ENCODE results near the gene PADI3.

The PADI3 gene, protein sequence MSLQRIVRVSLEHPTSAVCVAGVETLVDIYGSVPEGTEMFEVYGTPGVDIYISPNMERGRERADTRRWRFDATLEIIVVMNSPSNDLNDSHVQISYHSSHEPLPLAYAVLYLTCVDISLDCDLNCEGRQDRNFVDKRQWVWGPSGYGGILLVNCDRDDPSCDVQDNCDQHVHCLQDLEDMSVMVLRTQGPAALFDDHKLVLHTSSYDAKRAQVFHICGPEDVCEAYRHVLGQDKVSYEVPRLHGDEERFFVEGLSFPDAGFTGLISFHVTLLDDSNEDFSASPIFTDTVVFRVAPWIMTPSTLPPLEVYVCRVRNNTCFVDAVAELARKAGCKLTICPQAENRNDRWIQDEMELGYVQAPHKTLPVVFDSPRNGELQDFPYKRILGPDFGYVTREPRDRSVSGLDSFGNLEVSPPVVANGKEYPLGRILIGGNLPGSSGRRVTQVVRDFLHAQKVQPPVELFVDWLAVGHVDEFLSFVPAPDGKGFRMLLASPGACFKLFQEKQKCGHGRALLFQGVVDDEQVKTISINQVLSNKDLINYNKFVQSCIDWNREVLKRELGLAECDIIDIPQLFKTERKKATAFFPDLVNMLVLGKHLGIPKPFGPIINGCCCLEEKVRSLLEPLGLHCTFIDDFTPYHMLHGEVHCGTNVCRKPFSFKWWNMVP

GRCh38 chr1:17248781-17249180 lies at the start of gene PADI3:
Gene PADI3, plus strand, starts transcription at chr1:17249098. Its CDS starts 40 bp downstream, at chr1:17249138.
- DNase-seq, result no peak

- no peak for DNase-seq
Measured at GRCh38 chr1:17199267-17200044, 49.4 kb upstream of the PADI3 start.

DNA sequence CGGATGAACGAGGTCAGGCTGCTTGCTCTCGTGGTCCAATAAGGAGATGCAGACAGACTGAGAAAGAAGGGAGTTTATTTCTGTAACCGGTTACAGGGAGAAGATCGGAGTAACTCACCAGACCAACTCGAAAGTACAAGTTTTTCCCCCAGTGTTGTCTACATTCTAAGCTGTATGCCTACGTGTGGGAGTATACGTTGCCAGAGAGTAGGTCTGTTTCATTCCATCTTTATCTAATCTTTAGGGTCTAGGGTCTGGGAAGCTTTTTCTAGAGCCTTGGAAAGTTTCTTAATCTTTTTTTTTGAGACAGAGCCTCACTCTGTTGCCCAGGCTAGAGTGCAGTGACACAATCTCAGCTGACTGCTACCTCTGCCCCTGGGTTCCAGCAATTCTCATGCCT lies 48.7 kb upstream of the PADI3 start:
- DNase-seq, result no peak

- DNase-seq, result no peak
Measured at GRCh38 chr1:17200756-17201155, 48.1 kb upstream of the PADI3 start.

- DNase-seq, result no peak
Measured at GRCh38 chr1:17201201-17202021, 47.5 kb upstream of the PADI3 start.

- DNase-seq, result no peak
Measured at GRCh38 chr1:17204546-17205440, 44.1 kb upstream of the PADI3 start, which contains the start of gene PADI1. Gene PADI1, plus strand, starts transcription at chr1:17205128. Its CDS starts 90 bp downstream, at chr1:17205218.

DNA sequence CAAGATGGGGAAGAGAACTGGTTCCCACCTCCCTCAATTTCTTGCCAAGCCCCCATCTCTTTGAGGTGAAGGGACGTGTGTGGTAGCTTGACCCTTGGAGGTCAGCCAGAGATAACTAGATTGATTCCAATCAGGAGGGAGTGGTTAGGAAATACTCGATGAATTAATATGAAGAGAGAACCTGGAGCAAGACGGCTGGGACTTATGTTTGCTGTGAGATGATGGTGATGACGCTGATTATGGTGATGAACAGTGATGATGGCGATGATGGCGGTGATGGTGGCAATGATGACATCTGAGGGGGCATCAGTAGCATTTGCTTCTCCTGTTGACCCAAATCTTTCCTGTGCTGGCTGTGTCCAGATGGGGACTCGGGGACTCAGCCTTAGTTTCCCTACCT lies 43.2 kb upstream of the PADI3 start:
- no peak for DNase-seq

DNA sequence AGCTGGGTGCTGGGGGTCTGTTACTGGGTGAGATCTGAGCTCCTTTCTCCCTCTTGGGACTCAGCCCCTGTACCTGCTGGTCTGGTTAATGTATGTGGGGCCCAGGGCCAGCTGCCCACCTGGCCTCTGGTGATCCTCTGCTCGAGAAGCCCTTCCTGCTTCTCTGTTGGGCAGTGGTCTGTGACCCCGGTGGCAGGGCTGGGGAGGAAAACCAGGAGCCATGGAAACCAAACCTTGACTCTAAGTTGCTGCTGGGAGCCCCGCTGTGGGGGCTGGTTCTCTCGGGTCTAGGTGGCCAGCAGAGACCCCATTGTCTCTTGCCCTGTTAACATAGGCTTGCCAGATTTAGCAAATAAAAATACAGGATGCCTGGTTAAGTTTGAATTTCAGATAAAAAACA lies 42.7 kb upstream of the PADI3 start:
- DNase-seq, result no peak

- no peak for DNase-seq
Measured at GRCh38 chr1:17207046-17207445, 41.9 kb upstream of the PADI3 start.

DNA sequence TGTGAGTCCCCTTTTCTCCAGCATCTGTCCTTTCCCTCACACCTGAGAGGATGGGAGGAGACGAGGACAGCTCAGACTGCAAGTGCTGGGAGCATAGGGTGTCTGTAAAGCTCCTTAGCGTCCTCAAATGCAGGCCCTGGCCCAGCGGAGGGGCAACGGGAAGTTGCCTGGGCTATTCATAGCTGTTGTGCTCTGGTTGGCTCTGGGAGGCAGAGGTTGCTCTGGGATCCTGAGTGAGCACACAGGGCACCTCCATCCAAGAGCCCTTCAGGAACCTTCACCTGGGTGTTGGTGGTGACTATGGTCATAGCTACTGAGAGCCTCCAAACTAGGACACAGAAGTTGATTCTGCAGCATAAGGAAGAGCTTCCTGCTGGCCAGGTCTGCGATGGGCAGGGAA lies 41.4 kb upstream of the PADI3 start:
- no peak for DNase-seq

DNA sequence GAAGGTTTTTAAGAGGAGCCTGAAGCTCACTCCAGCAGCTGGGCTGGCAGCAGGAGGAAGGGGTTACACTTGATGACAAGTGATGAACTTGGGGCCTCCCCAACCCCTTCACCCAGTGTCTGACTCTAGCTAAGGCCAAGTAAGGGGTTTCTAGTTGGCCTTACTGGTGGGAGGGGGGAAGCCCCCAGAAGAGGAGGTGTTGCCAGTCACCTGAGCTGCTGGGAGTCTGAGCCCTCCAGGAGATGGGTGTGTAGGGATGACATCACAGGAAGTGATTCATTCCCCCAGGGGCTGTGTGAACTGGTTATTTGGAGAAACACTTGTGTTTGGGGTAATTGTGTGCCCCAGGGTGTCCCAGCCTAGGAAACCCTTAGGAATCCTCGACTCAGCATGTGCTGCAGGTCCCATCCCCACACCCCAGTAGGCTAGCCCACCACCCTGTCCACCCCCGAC lies 40.9 kb upstream of the PADI3 start:
- DNase-seq, result no peak

- no peak for DNase-seq
Measured at GRCh38 chr1:17208546-17208945, 40.4 kb upstream of the PADI3 start.

- no peak for DNase-seq
Measured at GRCh38 chr1:17209430-17209829, 39.5 kb upstream of the PADI3 start.

DNA sequence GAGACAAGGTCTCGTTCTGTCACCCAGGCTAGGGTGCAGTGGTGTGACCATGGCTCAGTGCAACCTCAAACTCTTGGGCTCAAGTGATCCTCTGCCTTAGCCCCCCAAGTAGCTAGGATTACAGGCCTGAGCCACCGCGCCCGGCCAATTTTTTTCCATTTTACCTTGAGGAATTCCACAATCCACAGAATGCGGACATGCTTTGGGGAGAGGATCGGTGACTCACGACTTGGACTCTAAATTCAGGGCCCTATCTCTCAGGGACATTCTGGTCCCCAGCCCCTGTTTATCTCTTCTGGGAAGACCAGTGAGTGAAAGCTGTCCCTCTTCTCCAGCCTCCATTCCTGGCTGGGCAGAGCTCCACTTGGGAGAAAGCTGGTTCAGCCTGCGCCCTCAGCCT lies 38.7 kb upstream of the PADI3 start:
- no peak for DNase-seq

GRCh38 chr1:17211377-17211776 lies 37.5 kb upstream of the PADI3 start:
- DNase-seq, result no peak

DNA sequence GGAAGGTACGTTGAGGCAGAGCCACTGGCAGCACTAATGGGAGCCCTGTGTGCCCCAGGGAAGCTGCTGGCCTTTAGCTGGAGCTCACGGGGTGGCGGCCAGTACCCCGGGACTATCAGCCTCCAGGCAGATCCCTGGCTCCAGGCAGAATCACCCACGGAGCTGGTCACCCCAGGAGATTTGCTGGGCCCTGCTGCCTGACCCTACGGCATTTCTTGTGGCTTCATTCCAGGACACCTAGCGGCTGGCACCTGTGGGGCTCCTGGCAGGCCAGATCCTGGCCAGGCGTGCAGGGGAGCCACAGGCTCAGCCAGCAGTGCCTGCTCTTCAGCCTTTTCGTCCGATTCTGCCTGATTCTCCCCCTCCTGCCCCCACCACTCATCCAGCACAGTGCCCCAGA lies 36.9 kb upstream of the PADI3 start:
- DNase-seq, result no peak

GRCh38 chr1:17212487-17213121 lies 36.3 kb upstream of the PADI3 start:
- no peak for DNase-seq

- DNase-seq, result no peak
Measured at GRCh38 chr1:17213148-17213781, 35.6 kb upstream of the PADI3 start.

DNA sequence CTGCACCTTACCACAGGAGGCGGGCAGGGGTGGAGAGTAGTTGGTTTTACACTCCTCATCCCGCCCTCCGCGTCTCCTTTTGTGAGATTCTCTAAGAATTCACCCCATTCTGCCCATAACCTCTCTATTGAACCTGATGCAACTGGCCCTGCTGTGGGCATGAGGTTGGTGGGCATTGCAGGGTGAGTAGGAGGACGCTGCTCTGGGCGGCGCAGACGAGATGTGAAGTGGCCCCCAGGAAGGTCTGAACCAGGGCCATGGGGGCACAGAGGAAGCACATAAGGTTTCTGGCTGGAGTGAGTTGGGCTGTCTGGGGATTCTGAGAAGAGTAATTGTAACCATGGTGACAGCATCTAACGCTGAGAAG lies 35.1 kb upstream of the PADI3 start:
- DNase-seq, result no peak

DNA sequence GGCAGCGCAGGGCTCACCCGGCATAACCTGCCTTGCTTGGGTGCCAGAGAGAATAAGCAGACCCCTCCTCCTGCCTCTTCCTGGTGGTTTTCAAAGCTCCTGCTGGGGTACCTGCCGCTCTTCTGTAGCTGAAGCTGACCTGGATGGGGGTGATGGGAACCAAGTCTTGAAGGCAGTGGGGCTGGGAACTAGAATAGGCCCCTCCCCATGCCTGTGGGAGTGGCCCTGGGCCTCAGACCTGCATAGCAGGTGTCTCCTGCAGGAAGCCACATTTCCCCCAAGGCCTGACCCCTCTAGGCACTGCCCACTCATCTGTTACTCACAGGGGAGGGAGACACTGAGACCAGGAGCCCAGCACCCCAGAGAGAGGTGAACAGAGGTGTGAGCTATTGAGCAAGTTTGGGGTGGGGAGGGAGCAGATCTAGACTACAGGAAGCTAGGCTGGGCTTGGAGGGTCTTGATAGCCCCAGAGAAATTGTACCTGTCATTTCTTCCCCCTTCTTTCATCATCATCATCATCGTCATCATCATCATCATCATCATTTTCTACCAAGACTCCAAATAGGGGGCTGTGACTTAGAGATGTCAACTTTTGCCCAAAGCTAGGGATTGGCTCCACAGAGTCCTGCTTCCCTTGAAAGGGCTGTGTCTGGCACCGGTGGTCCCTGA lies 33.9 kb upstream of the PADI3 start:
- DNase-seq, result no peak

All from NCI-H1436 (cell line).